Central memory CD8-positive, alpha-beta T cell (primary cell): ENCODE measurements around the gene PRAMEF27.
"Not testable (repeated sequence)": the region's sequence is repeated elsewhere in the genome, so short reads cannot be mapped to it uniquely, and the experiment has no call there.

ENCODE experiments used
- ATAC-seq: fragments of 150-1000 bp; cut with Tn5 transposase; replicated peaks from 2 replicates; pipeline ENCODE4 v1.10.0; 2022; ENCODE audit warnings: mild to moderate bottlenecking, moderate FRiP score, moderate number of reproducible peaks; ENCODE audit not compliant: poor library complexity, severe bottlenecking; ENCODE audit errors: extremely low read depth
- DNase-seq, 2 donors: peaks; one replicate each; pipeline ENCODE4 v3.0.0; 2021; ENCODE audit warnings: low spot score in 2 of 2
- H3K27ac Mint-ChIP-seq: one replicate; pipeline ENCODE4 v1.8.0; 2022; ENCODE audit warnings: low read depth, mild to moderate bottlenecking, moderate library complexity, mixed read lengths
- H3K27me3 Mint-ChIP-seq: one replicate; pipeline ENCODE4 v1.8.0; 2022; ENCODE audit warnings: mixed read lengths
- H3K36me3 Mint-ChIP-seq: one replicate; pipeline ENCODE4 v1.8.0; 2022; ENCODE audit warnings: mild to moderate bottlenecking, moderate library complexity, mixed read lengths; ENCODE audit not compliant: insufficient read depth
- H3K4me1 Mint-ChIP-seq: one replicate; pipeline ENCODE4 v1.8.0; 2022; ENCODE audit warnings: mixed read lengths
- H3K4me3 Mint-ChIP-seq: one replicate; pipeline ENCODE4 v1.8.0; 2022; ENCODE audit warnings: mild to moderate bottlenecking, moderate library complexity, mixed read lengths
- H3K9me3 Mint-ChIP-seq: one replicate; pipeline ENCODE4 v1.8.0; 2022; ENCODE audit warnings: mixed read lengths

Gene PRAMEF27

DNA sequence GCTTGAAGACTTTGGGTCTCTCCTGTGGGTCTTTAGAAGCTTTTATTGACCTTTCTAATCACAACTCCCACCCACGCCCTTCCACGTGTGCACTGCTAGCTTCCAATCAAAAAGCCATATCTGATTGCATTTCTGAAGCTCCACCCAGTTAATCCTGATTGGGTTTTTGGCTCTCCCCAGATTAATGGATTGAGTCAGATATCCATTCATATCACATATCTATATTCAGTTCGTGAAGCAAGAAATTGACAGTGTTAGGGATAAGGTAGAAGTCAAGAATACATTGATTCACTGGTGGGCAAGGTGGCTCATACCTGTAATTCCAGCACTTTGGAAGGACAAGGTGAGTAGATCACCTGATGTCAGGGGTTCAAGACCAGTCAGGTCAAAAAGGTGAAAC lies at the start of gene PRAMEF27:
PRAMEF27 (minus strand) TSS at position 101 of the 400 bp plus-strand sequence. CDS start 2,916 bp downstream, outside the sequence.
- H3K36me3 Mint-ChIP-seq, H3K9me3 Mint-ChIP-seq, H3K27ac Mint-ChIP-seq, H3K4me3 Mint-ChIP-seq, DNase-seq, H3K4me1 Mint-ChIP-seq, ATAC-seq, H3K27me3 Mint-ChIP-seq: not testable (repeated sequence)

DNA sequence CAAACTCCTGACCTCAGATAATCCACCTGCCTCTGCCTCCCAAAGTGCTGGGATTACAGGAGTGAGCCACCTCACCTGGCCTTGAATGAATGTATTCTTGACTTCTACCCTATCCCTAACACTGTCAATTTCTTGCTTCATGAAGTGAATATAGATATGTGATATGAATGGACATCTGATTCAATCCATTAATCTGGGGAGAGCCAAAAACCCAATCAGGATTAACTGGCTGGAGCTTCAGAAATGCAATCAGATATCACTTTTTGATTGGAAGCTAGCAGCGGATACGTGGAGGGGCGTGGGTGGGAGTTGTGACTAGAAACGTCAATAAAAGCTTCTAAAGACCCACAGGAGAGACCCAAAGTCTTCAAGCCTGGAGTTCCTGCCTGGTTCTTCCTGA lies 14.1 kb upstream of the PRAMEF27 start, which contains the start of gene PRAMEF25:
PRAMEF25 (plus strand) TSS at position 301 of the 400 bp plus-strand sequence. CDS start 2,920 bp downstream, outside the sequence.
- not testable (repeated sequence) for H3K27me3 Mint-ChIP-seq, H3K4me1 Mint-ChIP-seq, H3K27ac Mint-ChIP-seq, H3K36me3 Mint-ChIP-seq, ATAC-seq, H3K9me3 Mint-ChIP-seq, H3K4me3 Mint-ChIP-seq, DNase-seq

DNA sequence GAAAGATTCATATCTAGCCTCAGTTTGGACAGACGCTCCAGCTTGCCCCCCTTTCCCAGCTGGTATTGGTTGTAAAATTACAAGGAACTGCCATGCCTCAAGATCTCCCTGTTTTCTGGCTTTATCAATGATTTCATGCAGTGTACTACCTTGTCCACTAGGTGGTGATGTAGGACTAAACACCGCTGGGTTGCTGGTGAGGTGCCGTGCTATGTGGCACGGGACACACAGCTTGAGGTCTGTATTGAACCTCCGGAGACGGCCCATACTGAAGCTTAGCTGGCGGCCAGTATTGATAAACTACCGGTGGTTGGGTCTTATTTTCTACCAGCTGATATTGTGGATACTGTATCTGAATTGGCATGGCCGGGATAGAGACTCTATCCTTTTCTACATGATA lies 36.5 kb downstream of the PRAMEF27 start:
- H3K9me3 Mint-ChIP-seq, H3K4me3 Mint-ChIP-seq, H3K4me1 Mint-ChIP-seq, H3K27ac Mint-ChIP-seq, DNase-seq, ATAC-seq, H3K36me3 Mint-ChIP-seq, H3K27me3 Mint-ChIP-seq: not testable (repeated sequence)

DNA sequence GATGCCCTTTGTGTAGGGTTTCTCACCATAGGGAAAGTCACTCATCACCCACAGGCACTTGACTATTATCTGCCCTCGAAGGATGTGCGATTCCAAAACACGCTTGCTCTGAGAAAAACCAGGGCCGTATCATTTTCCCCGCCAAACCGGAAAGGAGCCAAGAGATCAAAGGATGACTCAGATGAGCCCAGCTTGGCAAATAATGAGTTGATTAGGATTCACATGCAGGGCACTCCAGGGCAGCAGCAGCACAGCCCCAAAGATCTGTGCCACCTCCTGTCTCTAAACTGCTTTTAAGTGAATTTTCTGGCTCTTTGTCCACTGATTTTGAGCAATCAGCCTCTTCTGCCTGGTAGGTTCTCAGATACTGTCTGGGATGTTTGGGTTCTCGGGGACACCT lies 44.4 kb downstream of the PRAMEF27 start:
- not testable (repeated sequence) for ATAC-seq, H3K4me1 Mint-ChIP-seq, H3K27ac Mint-ChIP-seq, H3K4me3 Mint-ChIP-seq, H3K36me3 Mint-ChIP-seq, H3K9me3 Mint-ChIP-seq, H3K27me3 Mint-ChIP-seq, DNase-seq

DNA sequence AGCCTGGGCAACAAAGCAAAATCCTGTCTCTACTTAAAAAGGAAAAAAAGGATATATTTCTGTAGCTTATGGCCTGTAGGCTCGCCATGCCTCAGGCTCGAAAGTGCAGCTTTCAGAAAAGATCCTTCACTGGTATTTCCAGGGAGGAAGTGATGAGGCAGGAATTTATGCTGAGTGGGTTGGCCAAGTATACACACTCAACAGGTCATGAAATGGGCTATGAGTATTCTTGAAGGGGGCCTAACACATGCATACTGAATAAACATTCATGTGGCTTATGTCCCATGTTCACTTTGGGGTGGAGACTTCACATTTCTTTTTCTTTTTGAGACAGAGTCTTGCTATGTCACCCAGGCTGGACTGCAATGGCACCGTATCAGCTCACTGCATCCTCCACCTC lies 47.0 kb downstream of the PRAMEF27 start:
- not testable (repeated sequence) for ATAC-seq, H3K4me3 Mint-ChIP-seq, H3K9me3 Mint-ChIP-seq, H3K27ac Mint-ChIP-seq, H3K27me3 Mint-ChIP-seq, H3K36me3 Mint-ChIP-seq, H3K4me1 Mint-ChIP-seq, DNase-seq

DNA sequence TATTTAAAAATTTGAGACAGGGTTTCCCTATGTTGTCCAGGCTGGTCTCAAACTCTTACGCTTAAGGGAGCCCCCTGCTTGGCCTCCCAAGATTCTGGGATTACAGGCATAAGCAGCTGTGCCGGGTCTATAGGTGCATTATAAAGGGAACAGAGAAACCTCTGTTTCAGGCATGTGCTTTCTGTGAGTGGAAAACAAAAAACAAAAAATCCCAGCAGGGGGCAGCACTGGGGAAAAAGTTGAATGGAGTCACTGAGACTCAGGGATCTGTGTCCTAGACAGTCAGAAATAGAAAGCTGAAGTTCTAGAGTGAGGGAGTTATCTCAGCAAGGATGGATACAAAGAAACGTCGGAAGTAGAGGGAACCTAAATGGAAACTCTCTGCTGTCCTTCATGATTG lies 50.6 kb downstream of the PRAMEF27 start:
- H3K9me3 Mint-ChIP-seq, H3K4me1 Mint-ChIP-seq, DNase-seq, H3K27ac Mint-ChIP-seq, H3K4me3 Mint-ChIP-seq, H3K36me3 Mint-ChIP-seq, ATAC-seq, H3K27me3 Mint-ChIP-seq: not testable (repeated sequence)
